NB4 (cell line): Measurements from ENCODE around the gene TEX2.

Experiments
- CTCF ChIP-seq: IDR thresholded peaks from one replicate; pipeline ENCODE4 v1.5.1; 2012; ENCODE audit warnings: low read depth, low read length
- MAX ChIP-seq: IDR thresholded peaks from 2 replicates; pipeline ENCODE4 v1.6.1; 2011; ENCODE audit warnings: low read depth, low read length
- MYC ChIP-seq: IDR thresholded peaks from 2 replicates; pipeline ENCODE4 v1.6.1; 2011; ENCODE audit warnings: low read depth, low read length
- POLR2A ChIP-seq: IDR thresholded peaks from 2 replicates; pipeline ENCODE4 v1.6.1; 2011; ENCODE audit warnings: mild to moderate bottlenecking; ENCODE audit not compliant: insufficient read length; ENCODE audit errors: extremely low read depth

- no peak for TF ChIP-seq POLR2A
- TF ChIP-seq CTCF = no peak
- no peak for TF ChIP-seq MAX
- TF ChIP-seq MYC = no peak
Measured at GRCh38 chr17:64232466-64233262, 30.4 kb downstream of the TEX2 start.
